Measurements from ENCODE around the gene MAGI1.
"Not testable (repeated sequence)": the region's sequence is repeated elsewhere in the genome, so short reads cannot be mapped to it uniquely, and the experiment has no call there.

The MAGI1 gene

DNA sequence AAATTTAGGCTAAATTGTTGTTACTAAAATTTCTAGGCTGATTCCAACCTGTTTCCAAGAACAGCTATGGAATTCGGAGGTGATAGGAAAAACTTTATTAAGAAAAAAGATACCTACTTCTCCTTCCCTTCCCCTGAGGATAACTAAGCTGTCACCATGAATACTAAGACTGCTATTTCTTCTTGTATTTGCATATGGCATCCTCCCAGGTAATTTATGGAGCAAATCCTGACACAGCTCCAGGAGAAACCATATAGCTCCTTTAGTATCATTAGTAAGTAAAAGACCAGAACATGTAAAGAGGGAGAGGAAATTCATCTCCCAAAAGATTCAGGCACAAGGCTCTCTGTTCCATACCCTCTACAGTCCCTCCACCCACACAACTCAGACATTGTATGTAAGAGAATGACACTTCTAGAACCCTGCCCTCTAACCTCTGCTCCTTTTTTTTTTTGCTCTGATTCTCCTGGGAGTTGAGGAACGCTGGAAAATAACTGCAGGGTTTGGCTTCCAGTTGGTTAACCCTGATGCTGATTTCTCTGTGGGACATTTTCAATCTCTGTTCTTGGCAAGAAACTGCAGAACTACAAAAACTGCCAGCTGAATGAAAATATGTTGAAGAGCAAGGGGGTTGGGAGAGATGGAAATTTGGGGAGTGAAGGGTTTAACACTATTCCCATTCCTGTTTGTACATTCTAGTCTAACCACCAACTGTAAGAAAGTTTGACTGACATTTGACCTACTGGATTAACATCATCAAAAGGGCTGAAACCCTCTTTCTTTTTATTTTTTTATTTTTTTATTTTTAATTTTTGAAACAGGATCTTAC, 14.2 kb upstream of the MAGI1 start:
- Mint-ChIP-seq H3K27me3 (no peaks in the 10 kb centered on the region), H3K9me3 (no peaks in the 10 kb centered on the region), H3K4me3 (no peak overlapping the region), H3K27ac (no peak overlapping the region), H3K36me3 (ENCODE audit: low read depth) (no peaks in the 10 kb centered on the region), H3K4me1 (ENCODE audit: low read depth) (no peaks in the 10 kb centered on the region)
- intact Hi-C loops (cut with micrococcal nuclease): no loop called here

GRCh38 chr3:66050821-66051220, 12.1 kb upstream of the MAGI1 start:
- no peaks in the 10 kb centered on the region for H3K27me3 Mint-ChIP-seq
- no peak overlapping the region for H3K4me3 Mint-ChIP-seq
- H3K9me3 Mint-ChIP-seq: no peaks in the 10 kb centered on the region
- no peaks in the 10 kb centered on the region for H3K4me1 Mint-ChIP-seq (ENCODE audit: low read depth)
- intact Hi-C loops (cut with micrococcal nuclease): no loop called here
- no peaks in the 10 kb centered on the region for H3K36me3 Mint-ChIP-seq (ENCODE audit: low read depth)
- no peak overlapping the region for H3K27ac Mint-ChIP-seq

- no peaks in the 10 kb centered on the region for H3K9me3 Mint-ChIP-seq
- intact Hi-C loops (cut with micrococcal nuclease): no loop called here
- H3K36me3 Mint-ChIP-seq (ENCODE audit: low read depth): no peaks in the 10 kb centered on the region
- no peak overlapping the region for H3K4me3 Mint-ChIP-seq
- H3K4me1 Mint-ChIP-seq (ENCODE audit: low read depth): no peaks in the 10 kb centered on the region
- H3K27ac Mint-ChIP-seq: no peak overlapping the region
- H3K27me3 Mint-ChIP-seq: peaks cover 3% of the 10 kb centered on the region
Observed at GRCh38 chr3:66048051-66048395, 9.3 kb upstream of the MAGI1 start.

DNA sequence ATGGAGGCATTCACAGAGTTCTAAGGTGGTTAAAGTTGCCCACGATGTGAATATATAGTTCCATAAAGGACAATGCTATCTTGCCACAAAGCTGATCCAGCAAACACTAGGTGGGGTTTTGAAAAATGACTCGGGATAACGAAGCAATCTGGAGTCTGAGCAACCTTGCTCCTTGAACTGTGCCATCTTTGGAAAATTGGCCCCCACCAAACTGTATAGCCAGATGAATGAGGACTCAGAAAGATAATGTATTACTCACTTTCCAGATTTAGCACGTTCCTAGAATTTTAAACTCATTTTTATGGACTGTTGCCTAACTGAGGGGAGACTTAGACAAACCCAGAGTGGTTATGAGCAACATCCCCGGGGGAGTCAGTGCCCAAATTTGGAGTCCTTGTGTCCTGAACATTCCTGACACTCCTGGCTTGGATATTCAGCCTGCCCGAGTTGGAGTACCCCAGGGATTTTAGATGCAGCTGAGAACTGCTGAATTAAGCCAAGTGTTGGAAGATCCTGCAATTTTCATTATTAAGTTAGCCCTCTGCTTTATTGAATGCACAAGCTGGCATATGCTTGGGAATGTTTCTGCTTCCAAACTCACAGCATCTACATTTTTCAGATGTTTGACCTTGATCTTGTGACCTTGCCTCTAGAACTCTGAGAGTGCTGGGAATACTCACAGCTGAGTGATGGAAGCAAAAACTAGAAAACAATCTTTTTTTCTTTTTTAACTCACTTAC, 8.8 kb upstream of the MAGI1 start:
- no peaks in the 10 kb centered on the region for H3K36me3 Mint-ChIP-seq (ENCODE audit: low read depth)
- H3K9me3 Mint-ChIP-seq: no peaks in the 10 kb centered on the region
- H3K27me3 Mint-ChIP-seq: peaks cover 5% of the 10 kb centered on the region
- H3K27ac Mint-ChIP-seq: no peak overlapping the region
- no peak overlapping the region for H3K4me3 Mint-ChIP-seq
- intact Hi-C loops (cut with micrococcal nuclease): no loop called here
- no peaks in the 10 kb centered on the region for H3K4me1 Mint-ChIP-seq (ENCODE audit: low read depth)

- intact Hi-C loops (cut with micrococcal nuclease); H3K36me3 Mint-ChIP-seq (ENCODE audit: low read depth); H3K9me3 Mint-ChIP-seq; H3K27ac Mint-ChIP-seq; H3K4me1 Mint-ChIP-seq (ENCODE audit: low read depth); H3K4me3 Mint-ChIP-seq: not testable (repeated sequence)
- H3K27me3 Mint-ChIP-seq: peaks cover 12% of the 10 kb centered on the region
Observed at GRCh38 chr3:66046321-66046720, 7.6 kb upstream of the MAGI1 start.

GRCh38 chr3:66041828-66042227, 3.1 kb upstream of the MAGI1 start:
- peaks cover 19% of the 10 kb centered on the region for H3K4me1 Mint-ChIP-seq (ENCODE audit: low read depth)
- H3K9me3 Mint-ChIP-seq: no peaks in the 10 kb centered on the region
- peaks cover 57% of the 10 kb centered on the region for H3K27me3 Mint-ChIP-seq
- H3K36me3 Mint-ChIP-seq (ENCODE audit: low read depth): no peaks in the 10 kb centered on the region
- no peak overlapping the region for H3K4me3 Mint-ChIP-seq
- intact Hi-C loops (cut with micrococcal nuclease): no loop called here
- no peak overlapping the region for H3K27ac Mint-ChIP-seq

DNA sequence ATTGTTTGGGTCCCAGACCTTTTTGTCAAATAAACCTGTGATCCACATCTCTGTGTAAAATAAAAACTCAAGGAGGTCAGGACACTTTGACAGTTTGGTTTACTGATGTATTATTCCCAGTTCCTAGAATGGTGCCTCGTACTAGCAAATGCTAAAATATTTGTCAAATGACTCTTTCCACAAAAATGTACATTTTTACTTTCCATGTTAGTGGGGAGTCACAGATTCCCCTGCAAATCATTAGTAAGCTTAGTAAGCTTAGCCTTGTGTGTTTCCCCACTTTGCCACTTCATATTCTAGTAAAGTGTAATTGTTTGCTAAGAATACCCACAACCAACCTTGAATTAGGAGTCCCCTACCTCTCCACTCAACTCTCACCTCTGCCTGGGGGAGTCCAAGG, 2.4 kb upstream of the MAGI1 start:
- no peaks in the 10 kb centered on the region for H3K36me3 Mint-ChIP-seq (ENCODE audit: low read depth)
- intact Hi-C loops (cut with micrococcal nuclease): no loop called here
- H3K9me3 Mint-ChIP-seq: no peaks in the 10 kb centered on the region
- H3K27me3 Mint-ChIP-seq: peaks cover 63% of the 10 kb centered on the region
- no peak overlapping the region for H3K27ac Mint-ChIP-seq
- peaks cover 19% of the 10 kb centered on the region for H3K4me1 Mint-ChIP-seq (ENCODE audit: low read depth)
- H3K4me3 Mint-ChIP-seq: no peak overlapping the region

GRCh38 chr3:66039590-66039887, 821 bp upstream of the MAGI1 start:
- Mint-ChIP-seq H3K27me3 (peaks cover 71% of the 10 kb centered on the region), H3K4me3 (peak overlapping the region; percentile 27), H3K27ac (no peak overlapping the region), H3K9me3 (no peaks in the 10 kb centered on the region), H3K36me3 (ENCODE audit: low read depth) (no peaks in the 10 kb centered on the region), H3K4me1 (ENCODE audit: low read depth) (peaks cover 19% of the 10 kb centered on the region)
- intact Hi-C loops (cut with micrococcal nuclease): no loop called here

DNA sequence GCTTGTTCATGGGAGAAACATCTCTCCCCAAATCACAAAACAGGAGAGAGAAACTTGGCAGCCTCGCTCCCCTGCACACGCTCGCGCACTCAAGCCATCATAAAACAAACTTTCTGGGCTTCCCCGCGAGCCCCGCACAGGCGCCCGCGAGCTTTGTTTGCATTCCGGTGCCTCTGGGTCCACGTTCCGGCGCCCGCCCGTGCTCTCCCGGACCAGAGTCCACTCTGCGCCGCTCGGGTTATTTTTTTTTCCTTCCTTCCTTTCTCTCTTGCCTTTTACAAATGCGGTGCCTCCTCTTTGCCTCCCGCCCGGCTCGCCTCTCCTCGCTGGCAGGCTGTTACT, 363 bp downstream of the MAGI1 start:
- no peak overlapping the region for H3K27ac Mint-ChIP-seq
- no peaks in the 10 kb centered on the region for H3K36me3 Mint-ChIP-seq (ENCODE audit: low read depth)
- H3K4me3 Mint-ChIP-seq: peak overlapping the region; percentile 68
- peaks cover 19% of the 10 kb centered on the region for H3K4me1 Mint-ChIP-seq (ENCODE audit: low read depth)
- intact Hi-C loops (cut with micrococcal nuclease): no loop called here
- no peaks in the 10 kb centered on the region for H3K9me3 Mint-ChIP-seq
- peaks cover 71% of the 10 kb centered on the region for H3K27me3 Mint-ChIP-seq

DNA sequence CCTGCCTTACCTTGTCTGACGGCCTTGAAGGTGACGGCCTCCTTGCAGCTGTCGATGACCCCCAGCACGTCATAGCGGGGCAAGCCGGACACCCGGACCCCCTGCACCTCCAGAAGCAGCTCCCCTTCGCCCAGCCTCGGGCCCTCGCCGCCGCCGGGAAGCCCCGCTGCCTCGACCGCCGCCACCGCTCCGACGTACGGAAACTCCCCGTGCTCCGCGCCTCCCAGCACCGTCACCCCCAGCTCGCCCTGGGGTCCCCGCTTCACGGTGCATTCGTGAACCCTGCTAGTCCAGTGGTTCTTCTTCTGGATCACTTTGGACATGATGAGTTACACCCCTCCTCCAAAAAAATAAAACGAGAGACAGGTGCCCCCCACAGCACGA, 740 bp downstream of the MAGI1 start:
- intact Hi-C loops (cut with micrococcal nuclease): no loop called here
- Mint-ChIP-seq H3K4me3 (peak overlapping the region; percentile 68), H3K27me3 (peaks cover 70% of the 10 kb centered on the region), H3K9me3 (no peaks in the 10 kb centered on the region), H3K27ac (no peak overlapping the region), H3K36me3 (ENCODE audit: low read depth) (no peaks in the 10 kb centered on the region), H3K4me1 (ENCODE audit: low read depth) (peaks cover 19% of the 10 kb centered on the region)

- Mint-ChIP-seq H3K4me3 (no peak overlapping the region), H3K27me3 (peaks cover 68% of the 10 kb centered on the region), H3K9me3 (no peaks in the 10 kb centered on the region), H3K4me1 (ENCODE audit: low read depth) (peaks cover 19% of the 10 kb centered on the region), H3K27ac (no peak overlapping the region), H3K36me3 (ENCODE audit: low read depth) (no peaks in the 10 kb centered on the region)
- intact Hi-C loops (cut with micrococcal nuclease): no loop called here
Observed at GRCh38 chr3:66037330-66037985, 1.3 kb downstream of the MAGI1 start.

DNA sequence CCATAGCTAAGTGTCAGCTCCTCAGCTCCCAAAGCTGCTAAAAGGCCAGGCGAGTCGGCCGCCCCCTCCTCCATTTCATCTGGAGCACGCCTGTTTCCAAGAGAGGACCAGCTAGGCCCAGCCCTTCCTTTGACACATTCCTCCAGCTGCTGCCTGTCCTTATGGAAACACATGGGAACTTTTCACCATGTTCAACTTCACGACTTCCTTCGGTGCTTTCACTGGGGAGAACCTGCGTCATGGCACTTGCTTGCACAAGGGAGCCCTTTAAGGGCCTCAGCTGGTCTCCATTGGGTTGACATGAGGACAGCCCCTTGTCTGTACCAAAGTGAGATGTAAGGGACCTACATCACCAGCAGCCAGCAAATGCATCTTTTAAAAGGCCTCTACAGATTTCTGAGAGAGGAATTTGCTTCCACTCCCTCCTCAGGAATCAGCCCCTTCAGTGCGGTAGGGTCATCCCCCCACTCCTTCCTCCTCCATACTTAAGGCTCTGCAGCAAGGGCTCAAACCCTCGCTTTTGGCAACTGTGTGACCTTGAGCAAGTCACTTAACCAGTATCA, 2.1 kb downstream of the MAGI1 start:
- Mint-ChIP-seq H3K27ac (no peak overlapping the region), H3K9me3 (no peaks in the 10 kb centered on the region), H3K36me3 (ENCODE audit: low read depth) (no peaks in the 10 kb centered on the region), H3K27me3 (peaks cover 64% of the 10 kb centered on the region), H3K4me1 (ENCODE audit: low read depth) (peaks cover 19% of the 10 kb centered on the region), H3K4me3 (no peak overlapping the region)
- intact Hi-C loops (cut with micrococcal nuclease): no loop called here

- peaks cover 57% of the 10 kb centered on the region for H3K27me3 Mint-ChIP-seq
- H3K27ac Mint-ChIP-seq: no peak overlapping the region
- no peaks in the 10 kb centered on the region for H3K36me3 Mint-ChIP-seq (ENCODE audit: low read depth)
- H3K9me3 Mint-ChIP-seq: no peaks in the 10 kb centered on the region
- intact Hi-C loops (cut with micrococcal nuclease): no loop called here
- no peak overlapping the region for H3K4me3 Mint-ChIP-seq
- H3K4me1 Mint-ChIP-seq (ENCODE audit: low read depth): peaks cover 19% of the 10 kb centered on the region
Observed at GRCh38 chr3:66035763-66036477, 2.8 kb downstream of the MAGI1 start.
